A549 (cell line): ENCODE measurements around the gene ABHD2. TPM values are rescaled to one million over a fixed set of nuclear protein-coding genes. Genes with fewer than 3 reads are reported as not detected.
A peak's percentile ranks its signal among the peaks of the same experiment; 100 is the strongest.

ENCODE experiments used
- ATAC-seq, 2 experiments: fragments of 200-7000 bp in 1 of 2; fragments of >200 bp in 1 of 2; cut with Nextera tagmentation in 1 of 2; cut with Tn5 transposase in 1 of 2; 3 replicates each; pipeline versions ENCODE4 v1.8.0 to v1.9.1; 2018 to 2020; ENCODE audit warnings: mild to moderate bottlenecking in 1 of 2, moderate library complexity in 1 of 2
- CTCF ChIA-PET: fragments of 300-600 bp; sonication (Branson Sonifier 250); formaldehyde crosslinking; extraction: SDS; loops from one replicate; lab custom pipeline; 2021; ENCODE audit warnings: antibody characterized with exemption, inconsistent platforms; lab: Yijun Ruan, JAX
- POLR2A ChIA-PET: fragments of 350-600 bp; formaldehyde crosslinking; extraction: SDS; loops from one replicate; lab custom pipeline; 2021; ENCODE audit warnings: antibody characterized with exemption, inconsistent platforms; lab: Yijun Ruan, JAX
- DNase-seq, 2 experiments: peaks; one replicate each; pipeline versions ENCODE4 v3.0.0 to v3.0.0-alpha.2; 2011 to 2016; ENCODE audit warnings: low read depth in 1 of 2, low spot score in 1 of 2
- FAIRE-seq: peaks from 2 replicates; lab custom pipeline; 2011; peaks lifted over from hg19 to GRCh38; lab: Jason Lieb, UNC
- H3K27ac ChIP-seq, 2 experiments: fragments of >200 bp; sonication (Bioruptor Twin); formaldehyde crosslinking; 3 replicates each; pipeline ENCODE4 v1.5.1; 2016 to 2017
- H3K4me1 ChIP-seq: fragments of >200 bp; sonication (Bioruptor Twin); formaldehyde crosslinking; 3 replicates; pipeline ENCODE4 v1.6.1; 2016
- H3K4me2 ChIP-seq: fragments of >200 bp; sonication (Bioruptor Twin); formaldehyde crosslinking; 3 replicates; pipeline ENCODE4 v1.6.1; 2016
- H3K4me3 ChIP-seq: fragments of >200 bp; sonication (Bioruptor Twin); formaldehyde crosslinking; 3 replicates; pipeline ENCODE4 v1.5.1; 2016
- H3K9me3 ChIP-seq: fragments of >200 bp; sonication (Bioruptor Twin); formaldehyde crosslinking; 3 replicates; pipeline ENCODE4 v1.6.1; 2016
- BHLHE40 ChIP-seq: IDR thresholded peaks from 2 replicates; pipeline ENCODE4 v1.6.1; 2012; ENCODE audit warnings: low read depth, low read length, inconsistent platforms
- CHD4 ChIP-seq: fragments of 200-600 bp; sonication (generic); IDR thresholded peaks from 2 replicates; pipeline ENCODE4 v1.6.1; 2016; ENCODE audit warnings: antibody characterized with exemption, mild to moderate bottlenecking, borderline replicate concordance
- HOXA7 ChIP-seq: fragments of 250-450 bp; sonication (Bioruptor Pico); IDR thresholded peaks from 2 replicates; pipeline ENCODE4 v1.5.0; 2020; ENCODE audit warnings: mild to moderate bottlenecking, moderate library complexity
- HOXB5 ChIP-seq: fragments of 250-450 bp; sonication (Bioruptor Pico); IDR thresholded peaks from 2 replicates; pipeline ENCODE4 v1.5.0; 2020; ENCODE audit warnings: mild to moderate bottlenecking, moderate library complexity
- JUN ChIP-seq, 2 experiments: fragments of >200 bp; sonication (Bioruptor Twin); formaldehyde crosslinking; IDR thresholded peaks; 2 replicates in 1 of 2; 3 replicates in 1 of 2; pipeline ENCODE4 v1.6.1; 2016 to 2017
- JUNB ChIP-seq: fragments of >200 bp; sonication (Bioruptor Twin); formaldehyde crosslinking; IDR thresholded peaks from 2 replicates; pipeline ENCODE4 v1.6.1; 2016
- KDM1A ChIP-seq: fragments of 200-600 bp; sonication (generic); IDR thresholded peaks from 2 replicates; pipeline ENCODE4 v1.6.1; 2016; ENCODE audit warnings: low read depth, mild to moderate bottlenecking
- KDM5A ChIP-seq: fragments of 200-600 bp; sonication (generic); IDR thresholded peaks from 2 replicates; pipeline ENCODE4 v1.6.1; 2016; ENCODE audit warnings: antibody characterized with exemption, mild to moderate bottlenecking
- MAFK ChIP-seq: fragments of 450-650 bp; IDR thresholded peaks from 2 replicates; pipeline ENCODE4 v1.6.1; 2014; ENCODE audit not compliant: partially characterized antibody
- NR3C1 ChIP-seq: fragments of >200 bp; sonication (Bioruptor Twin); formaldehyde crosslinking; IDR thresholded peaks from 3 replicates; pipeline ENCODE4 v1.6.1; 2017
- PHF8 ChIP-seq: fragments of 200-600 bp; sonication (generic); IDR thresholded peaks from 2 replicates; pipeline ENCODE4 v1.6.1; 2016; ENCODE audit warnings: low read depth, mild to moderate bottlenecking, antibody characterized with exemption, moderate library complexity, borderline replicate concordance
- POLR2A ChIP-seq: IDR thresholded peaks from 2 replicates; pipeline ENCODE4 v1.6.1; 2012; ENCODE audit warnings: mild to moderate bottlenecking, low read length
- POLR2AphosphoS2 ChIP-seq: conservative IDR thresholded peaks from 2 replicates; pipeline ENCODE4 v1.6.1; 2012; ENCODE audit warnings: low read length, improper control_type of control experiment, inconsistent platforms
- RAD21 ChIP-seq, 2 experiments: fragments of >200 bp in 1 of 2; sonication (Bioruptor Twin) in 1 of 2; formaldehyde crosslinking in 1 of 2; IDR thresholded peaks in 1 of 2; conservative IDR thresholded peaks in 1 of 2; 2 replicates in 1 of 2; 3 replicates in 1 of 2; pipeline ENCODE4 v1.6.1; 2012 to 2018; ENCODE audit warnings: inconsistent platforms in 1 of 2
- RCOR1 ChIP-seq: fragments of 150-350 bp; IDR thresholded peaks from 2 replicates; pipeline ENCODE4 v1.6.1; 2014; ENCODE audit warnings: antibody characterized with exemption, low read length, low read depth
- RFX5 ChIP-seq: fragments of 450-650 bp; IDR thresholded peaks from 2 replicates; pipeline ENCODE4 v1.7.1; 2014; ENCODE audit warnings: antibody characterized with exemption, mild to moderate bottlenecking, moderate library complexity
- RNF2 ChIP-seq: fragments of 200-600 bp; sonication (generic); IDR thresholded peaks from 2 replicates; pipeline ENCODE4 v1.6.1; 2016; ENCODE audit warnings: low read depth, mild to moderate bottlenecking, antibody characterized with exemption, moderate library complexity, borderline replicate concordance
- SMC3 ChIP-seq: fragments of >200 bp; sonication (Bioruptor Twin); formaldehyde crosslinking; IDR thresholded peaks from 3 replicates; pipeline ENCODE4 v1.6.1; 2018; ENCODE audit warnings: inconsistent platforms
- TP53 ChIP-seq: fragments of 250-450 bp; sonication (Bioruptor Pico); IDR thresholded peaks from 2 replicates; pipeline ENCODE4 v1.5.0; 2021; ENCODE audit warnings: mild to moderate bottlenecking, moderate library complexity
- ZC3H11A ChIP-seq: fragments of 450-650 bp; IDR thresholded peaks from 2 replicates; pipeline ENCODE4 v1.6.1; 2014; ENCODE audit warnings: antibody characterized with exemption, mild to moderate bottlenecking
- ZFP36 ChIP-seq: fragments of 450-650 bp; IDR thresholded peaks from 2 replicates; pipeline ENCODE4 v1.6.1; 2014; ENCODE audit warnings: borderline replicate concordance; ENCODE audit not compliant: partially characterized antibody
- WGBS: methylation state at CpG from one replicate; pipeline ENCODE4 v1.1.6; 2017; ENCODE audit errors: missing lambda C conversion rate; 5-methylcytosine and 5-hydroxymethylcytosine counted together
- polyA plus RNA-seq, 4 experiments: library from polyadenylated mRNA; depleted of rRNA in 3 of 4; stranded (reverse); fragments of >200 nt; fragmentation: RNase III in 1 of 4; extraction: RNeasy Plus Mini Kit Qiagen cat#74134 plus additional on column Dnase treatment in 1 of 4; gene quantifications; 2 replicates in 3 of 4; 3 replicates in 1 of 4; pipeline ENCODE4 v1.2.3, GENCODE V29; 2011 to 2017
- TF ChIP-seq, protein P1 (sequence below): fragments of >200 bp; sonication (Bioruptor Twin); formaldehyde crosslinking; IDR thresholded peaks from 3 replicates; pipeline ENCODE4 v1.5.1; 2016
- TF ChIP-seq, protein P2 (sequence below): fragments of >200 bp; sonication (Bioruptor Twin); formaldehyde crosslinking; IDR thresholded peaks from 2 replicates; pipeline ENCODE4 v1.6.1; 2016
- TF ChIP-seq, protein P3 (sequence below): fragments of >200 bp; sonication (Bioruptor Twin); formaldehyde crosslinking; IDR thresholded peaks from 3 replicates; pipeline ENCODE4 v1.6.1; 2016
- TF ChIP-seq, protein P4 (sequence below): IDR thresholded peaks from 2 replicates; pipeline ENCODE4 v1.6.1; 2012; ENCODE audit warnings: low read depth, borderline replicate concordance
- TF ChIP-seq, protein P5 (sequence below): IDR thresholded peaks from 2 replicates; pipeline ENCODE4 v1.6.1; 2012

ABHD2 gene
- polyA plus RNA-seq, 2 of the 4 experiments (the other 2 are of a cell fraction) = 36.2 to 63.3 TPM

DNA sequence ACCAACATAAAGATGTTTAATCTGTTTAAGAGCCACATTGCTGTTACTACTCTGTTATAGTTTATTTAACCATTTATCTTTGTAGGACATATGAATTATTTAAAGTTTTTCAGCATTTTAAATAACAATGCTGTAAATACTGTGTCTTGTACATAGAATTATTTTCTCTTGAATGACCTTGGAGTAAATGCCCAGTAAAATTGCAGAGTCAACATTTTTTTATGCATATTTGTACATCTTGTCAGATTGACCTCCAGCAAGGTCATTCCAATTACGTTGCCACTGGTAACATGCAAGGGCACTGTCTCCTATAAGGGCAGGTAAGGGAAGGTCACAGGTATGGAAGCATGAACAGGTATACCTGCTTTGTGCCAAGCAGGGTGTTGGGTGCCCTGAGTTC is 68.8 kb downstream of the ABHD2 start:
- no peaks in the 10 kb centered on the region for H3K9me3 ChIP-seq
- H3K27ac ChIP-seq = no peak overlapping the region
- no peak for DNase-seq
- FAIRE-seq = no peak
- H3K4me2 ChIP-seq = no peak overlapping the region
- ChIA-PET CTCF (interaction anchor here (0.6 to 15.4 kb wide), 6 partner anchors 10 to 278 kb away, joined by 3 to 203 read pairs (median 12); partner anchors contain the start of gene FANCI), POLR2A (no interaction called here)
- H3K4me1 ChIP-seq = no peaks in the 10 kb centered on the region
- WGBS = 80% methylated on average over 1 of the region's 1 CpG
- TF ChIP-seq, protein P1, sequence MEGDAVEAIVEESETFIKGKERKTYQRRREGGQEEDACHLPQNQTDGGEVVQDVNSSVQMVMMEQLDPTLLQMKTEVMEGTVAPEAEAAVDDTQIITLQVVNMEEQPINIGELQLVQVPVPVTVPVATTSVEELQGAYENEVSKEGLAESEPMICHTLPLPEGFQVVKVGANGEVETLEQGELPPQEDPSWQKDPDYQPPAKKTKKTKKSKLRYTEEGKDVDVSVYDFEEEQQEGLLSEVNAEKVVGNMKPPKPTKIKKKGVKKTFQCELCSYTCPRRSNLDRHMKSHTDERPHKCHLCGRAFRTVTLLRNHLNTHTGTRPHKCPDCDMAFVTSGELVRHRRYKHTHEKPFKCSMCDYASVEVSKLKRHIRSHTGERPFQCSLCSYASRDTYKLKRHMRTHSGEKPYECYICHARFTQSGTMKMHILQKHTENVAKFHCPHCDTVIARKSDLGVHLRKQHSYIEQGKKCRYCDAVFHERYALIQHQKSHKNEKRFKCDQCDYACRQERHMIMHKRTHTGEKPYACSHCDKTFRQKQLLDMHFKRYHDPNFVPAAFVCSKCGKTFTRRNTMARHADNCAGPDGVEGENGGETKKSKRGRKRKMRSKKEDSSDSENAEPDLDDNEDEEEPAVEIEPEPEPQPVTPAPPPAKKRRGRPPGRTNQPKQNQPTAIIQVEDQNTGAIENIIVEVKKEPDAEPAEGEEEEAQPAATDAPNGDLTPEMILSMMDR = no peak
- peak; percentile 97 for TF ChIP-seq MAFK
- ATAC-seq = no peak
- no peak overlapping the region for H3K4me3 ChIP-seq

DNA sequence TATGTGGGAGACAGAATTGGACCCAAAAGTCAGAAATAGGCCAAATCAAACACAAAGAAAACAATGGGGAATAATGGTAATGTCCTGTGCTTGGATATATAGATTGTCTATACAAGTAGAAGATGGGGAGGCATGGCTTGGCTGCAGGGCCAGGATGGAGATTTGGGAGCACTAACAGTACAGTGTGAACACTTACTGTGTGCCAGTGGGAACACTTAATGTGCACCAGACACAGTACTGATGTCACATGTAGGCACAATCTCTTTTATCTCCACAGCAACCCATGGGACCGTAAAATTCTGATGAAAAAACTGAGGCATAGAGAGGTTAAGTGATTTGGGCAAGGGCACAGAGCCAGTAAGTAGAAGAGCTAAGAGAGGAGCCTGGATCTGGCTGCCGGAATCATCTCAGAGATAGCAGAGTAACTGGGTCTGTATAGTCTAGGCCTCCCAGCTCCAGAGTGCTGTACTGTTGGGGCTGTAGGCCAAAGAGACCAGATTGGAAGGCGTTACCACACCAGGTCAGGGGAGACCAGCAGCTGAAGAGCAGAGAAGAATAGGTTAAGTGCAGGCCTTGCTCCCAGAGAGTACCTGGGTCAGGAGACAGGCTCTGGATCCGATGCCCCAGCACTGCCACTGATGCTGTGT is 69.8 kb downstream of the ABHD2 start:
- no peak overlapping the region for H3K4me3 ChIP-seq
- ChIA-PET POLR2A (no interaction called here), CTCF (interaction anchor here (0.7 to 15.4 kb wide), 9 partner anchors 8 to 279 kb away, joined by 3 to 203 read pairs (median 6); no protein-coding TSS in a partner anchor)
- FAIRE-seq (no peak), DNase-seq (no peak), ATAC-seq (no peak; a peak in 1 of 6 replicates)
- no peak overlapping the region for H3K27ac ChIP-seq
- 94% methylated on average over 4 of the region's 4 CpGs for WGBS
- TF ChIP-seq TP53 (CRISPR knock-in tag) (no peak), RCOR1 (no peak)
- no peaks in the 10 kb centered on the region for H3K9me3 ChIP-seq
- no peak overlapping the region for H3K4me2 ChIP-seq
- no peaks in the 10 kb centered on the region for H3K4me1 ChIP-seq

DNA sequence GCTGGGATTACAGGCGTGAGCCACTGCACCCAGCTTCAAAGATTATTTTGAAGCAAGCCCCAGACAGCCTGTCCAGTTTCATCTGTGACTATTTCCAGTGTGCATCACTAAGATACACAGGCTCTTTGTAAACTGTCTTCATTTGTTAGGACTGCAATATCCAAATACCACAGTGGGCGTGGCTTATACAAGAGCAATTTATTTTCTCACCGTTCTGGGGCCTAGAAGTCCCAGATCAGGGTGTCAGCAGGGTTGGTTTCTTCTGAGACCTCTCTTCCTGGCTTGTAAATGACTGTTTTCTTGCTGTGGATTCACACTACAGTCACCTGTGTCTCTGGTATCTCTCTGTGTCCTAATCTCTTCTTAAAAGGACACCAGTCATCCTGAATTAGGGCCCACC is 73.4 kb downstream of the ABHD2 start:
- POLR2A ChIA-PET = no interaction called here

DNA sequence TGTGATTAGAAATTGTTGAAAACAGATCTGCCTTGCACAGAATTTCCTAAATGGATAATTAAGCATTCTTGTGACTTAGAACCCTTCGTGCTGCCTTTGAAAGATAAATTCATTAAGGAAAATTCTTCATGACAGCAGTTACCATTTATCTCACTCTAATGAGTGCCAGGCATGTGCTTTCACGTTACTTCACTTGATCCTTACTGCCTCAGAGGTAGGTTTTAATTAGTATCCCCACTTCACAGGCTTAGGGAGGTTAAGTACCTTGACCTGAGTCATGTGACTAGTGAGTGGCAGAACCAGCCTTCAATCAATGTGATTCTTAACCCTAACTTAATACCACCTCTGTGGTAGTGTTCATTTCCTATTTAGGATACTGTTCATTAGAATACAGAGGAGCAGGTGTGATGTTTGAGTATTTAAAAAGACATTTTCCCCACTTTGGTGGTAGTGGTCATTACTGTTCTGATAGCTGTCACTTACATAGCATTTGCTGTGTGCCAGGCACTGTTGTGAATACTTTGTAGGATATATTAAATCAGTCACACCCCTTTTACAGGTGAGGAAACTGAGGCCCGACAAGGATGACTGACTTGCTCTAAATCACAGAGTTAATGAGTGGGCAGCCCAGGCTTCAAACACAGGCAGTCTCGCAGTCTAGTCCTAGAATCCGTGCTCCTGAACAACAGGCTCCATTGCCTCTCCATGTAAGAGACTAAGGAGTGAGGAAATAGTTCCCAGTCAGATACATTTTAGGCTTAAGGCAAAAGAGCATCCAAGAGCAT is 75.2 kb downstream of the ABHD2 start:
- POLR2A ChIA-PET = no interaction called here
- H3K9me3 ChIP-seq = no peaks in the 10 kb centered on the region
- CTCF ChIA-PET = interaction anchor here (0.5 to 21.7 kb wide), 5 partner anchors 11 to 496 kb away, joined by 3 to 735 read pairs (median 187); no protein-coding TSS in a partner anchor
- no peak for ATAC-seq
- WGBS = 95% methylated on average over 5 of the region's 5 CpGs
- no peak overlapping the region for H3K4me3 ChIP-seq
- H3K4me1 ChIP-seq = peaks cover 35% of the 10 kb centered on the region
- no peak for DNase-seq
- no peak overlapping the region for H3K4me2 ChIP-seq
- H3K27ac ChIP-seq = no peak overlapping the region
- TF ChIP-seq POLR2AphosphoS2 = no peak
- TF ChIP-seq, protein P2, sequence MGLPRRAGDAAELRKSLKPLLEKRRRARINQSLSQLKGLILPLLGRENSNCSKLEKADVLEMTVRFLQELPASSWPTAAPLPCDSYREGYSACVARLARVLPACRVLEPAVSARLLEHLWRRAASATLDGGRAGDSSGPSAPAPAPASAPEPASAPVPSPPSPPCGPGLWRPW = no peak
- TF ChIP-seq POLR2A = no peak
- no peak for TF ChIP-seq JUNB
- no peak for TF ChIP-seq HOXB5 (CRISPR knock-in tag)
- TF ChIP-seq, protein P3, sequence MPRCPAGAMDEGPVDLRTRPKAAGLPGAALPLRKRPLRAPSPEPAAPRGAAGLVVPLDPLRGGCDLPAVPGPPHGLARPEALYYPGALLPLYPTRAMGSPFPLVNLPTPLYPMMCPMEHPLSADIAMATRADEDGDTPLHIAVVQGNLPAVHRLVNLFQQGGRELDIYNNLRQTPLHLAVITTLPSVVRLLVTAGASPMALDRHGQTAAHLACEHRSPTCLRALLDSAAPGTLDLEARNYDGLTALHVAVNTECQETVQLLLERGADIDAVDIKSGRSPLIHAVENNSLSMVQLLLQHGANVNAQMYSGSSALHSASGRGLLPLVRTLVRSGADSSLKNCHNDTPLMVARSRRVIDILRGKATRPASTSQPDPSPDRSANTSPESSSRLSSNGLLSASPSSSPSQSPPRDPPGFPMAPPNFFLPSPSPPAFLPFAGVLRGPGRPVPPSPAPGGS = no peak
- no peak for TF ChIP-seq RAD21 (conservative IDR thresholded peaks at IDR 0.05 in 1 of 2, IDR thresholded peaks at IDR 0.05 in 1 of 2)
- TF ChIP-seq, protein P4, sequence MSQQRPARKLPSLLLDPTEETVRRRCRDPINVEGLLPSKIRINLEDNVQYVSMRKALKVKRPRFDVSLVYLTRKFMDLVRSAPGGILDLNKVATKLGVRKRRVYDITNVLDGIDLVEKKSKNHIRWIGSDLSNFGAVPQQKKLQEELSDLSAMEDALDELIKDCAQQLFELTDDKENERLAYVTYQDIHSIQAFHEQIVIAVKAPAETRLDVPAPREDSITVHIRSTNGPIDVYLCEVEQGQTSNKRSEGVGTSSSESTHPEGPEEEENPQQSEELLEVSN = no peak
- no peak for TF ChIP-seq RFX5
- TF ChIP-seq SMC3 = no peak
- TF ChIP-seq, protein P5, sequence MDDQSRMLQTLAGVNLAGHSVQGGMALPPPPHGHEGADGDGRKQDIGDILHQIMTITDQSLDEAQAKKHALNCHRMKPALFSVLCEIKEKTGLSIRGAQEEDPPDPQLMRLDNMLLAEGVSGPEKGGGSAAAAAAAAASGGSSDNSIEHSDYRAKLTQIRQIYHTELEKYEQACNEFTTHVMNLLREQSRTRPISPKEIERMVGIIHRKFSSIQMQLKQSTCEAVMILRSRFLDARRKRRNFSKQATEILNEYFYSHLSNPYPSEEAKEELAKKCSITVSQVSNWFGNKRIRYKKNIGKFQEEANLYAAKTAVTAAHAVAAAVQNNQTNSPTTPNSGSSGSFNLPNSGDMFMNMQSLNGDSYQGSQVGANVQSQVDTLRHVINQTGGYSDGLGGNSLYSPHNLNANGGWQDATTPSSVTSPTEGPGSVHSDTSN = no peak
- no peak for TF ChIP-seq BHLHE40
- TF ChIP-seq RNF2 = no peak
- no peak for TF ChIP-seq JUN (IDR thresholded peaks at IDR 0.05)
- no peak for TF ChIP-seq KDM1A
- no peak for FAIRE-seq

More for the DNA sequence above, 73.4 kb downstream of the ABHD2 start:
- Histone ChIP-seq H3K27ac (no peak overlapping the region), H3K9me3 (no peaks in the 10 kb centered on the region), H3K4me3 (no peak overlapping the region), H3K4me2 (no peak overlapping the region), H3K4me1 (peaks cover 17% of the 10 kb centered on the region)
- 83% methylated on average over 3 of the region's 3 CpGs for WGBS
- ATAC-seq (no peak), FAIRE-seq (no peak), DNase-seq (no peak)
- CTCF ChIA-PET = interaction anchor here (15.4 kb wide), 1 partner anchor 13 kb away, joined by 203 read pairs; no protein-coding TSS in a partner anchor
- no peak for TF ChIP-seq CHD4
- TF ChIP-seq HOXA7 (CRISPR knock-in tag) = no peak
- no peak for TF ChIP-seq ZC3H11A
- no peak for TF ChIP-seq HOXB5 (CRISPR knock-in tag)
- TF ChIP-seq ZFP36 = no peak
- no peak for TF ChIP-seq RAD21 (conservative IDR thresholded peaks at IDR 0.05 in 1 of 2, IDR thresholded peaks at IDR 0.05 in 1 of 2)
- TF ChIP-seq JUNB = no peak
- no peak for TF ChIP-seq RFX5
- TF ChIP-seq KDM5A = no peak
- TF ChIP-seq BHLHE40 = no peak
- no peak for TF ChIP-seq NR3C1
- TF ChIP-seq PHF8 = no peak
- TF ChIP-seq JUN (IDR thresholded peaks at IDR 0.05) = no peak
